SK-N-SH (cell line): ENCODE data around the gene LRMDA. TPM values are rescaled to one million over a fixed set of nuclear protein-coding genes. Genes with fewer than 3 reads are reported as not detected.

Source experiments
- CTCF ChIA-PET: fragments of 300-600, 350-600 bp; formaldehyde crosslinking; extraction: SDS; loops from one replicate; lab custom pipeline; 2021; lab: Yijun Ruan, JAX
- POLR2A ChIA-PET: fragments of 350-600 bp; sonication (Branson Sonifier 250); formaldehyde crosslinking; extraction: SDS; loops from one replicate; lab custom pipeline; 2020; ENCODE audit warnings: antibody characterized with exemption, inconsistent platforms; lab: Yijun Ruan, JAX
- DNase-seq: peaks from one replicate; pipeline ENCODE4 v3.0.0; 2012
- H2AFZ ChIP-seq: fragments of 200-600 bp; sonication (generic); 2 replicates; pipeline ENCODE4 v1.8.1; 2016; ENCODE audit warnings: antibody characterized with exemption, mild to moderate bottlenecking, low read depth
- H3F3A ChIP-seq: fragments of 200-600 bp; sonication (generic); replicated peaks from 2 replicates; pipeline ENCODE3; 2016; ENCODE audit warnings: antibody characterized with exemption, mild to moderate bottlenecking; ENCODE audit not compliant: insufficient read depth
- H3K27ac ChIP-seq, 2 experiments: fragments of 200-500 bp in 1 of 2; fragments of 200-600 bp in 1 of 2; sonication (Bioruptor generic) in 1 of 2; sonication (generic), shearing (Covaris generic) in 1 of 2; 2 replicates each; pipeline versions ENCODE4 v1.5.1 to v1.6.1; 2014 to 2016; ENCODE audit warnings: low read depth in 2 of 2, inconsistent platforms in 1 of 2, low read length in 1 of 2, mild to moderate bottlenecking in 1 of 2, mixed read lengths in 1 of 2
- H3K27me3 ChIP-seq: fragments of 200-600 bp; sonication (generic), shearing (Covaris generic); 2 replicates; pipeline ENCODE4 v1.6.1; 2016; ENCODE audit warnings: mixed run types; ENCODE audit not compliant: insufficient read depth
- H3K36me3 ChIP-seq, 2 experiments: fragments of 200-500 bp in 1 of 2; fragments of 200-600 bp in 1 of 2; sonication (Bioruptor generic) in 1 of 2; sonication (generic) in 1 of 2; replicated peaks in 1 of 2; 2 replicates each; pipeline versions ENCODE3 to v1.5.1; 2014 to 2016; ENCODE audit warnings: low read length in 1 of 2, mild to moderate bottlenecking in 1 of 2; ENCODE audit not compliant: insufficient read depth in 2 of 2, control insufficient read depth in 1 of 2
- H3K4me1 ChIP-seq, 2 experiments: fragments of 200-500 bp in 1 of 2; fragments of 200-600 bp in 1 of 2; sonication (Bioruptor generic) in 1 of 2; sonication (generic), shearing (Covaris generic) in 1 of 2; 2 replicates each; pipeline versions ENCODE4 v1.5.1 to v1.6.1; 2014 to 2016; ENCODE audit warnings: low read depth in 1 of 2, low read length in 1 of 2, mixed run types in 1 of 2; ENCODE audit not compliant: insufficient read depth in 2 of 2, control insufficient read depth in 1 of 2
- H3K4me2 ChIP-seq: fragments of 200-600 bp; sonication (generic), shearing (Covaris generic); 2 replicates; pipeline ENCODE4 v1.6.1; 2017; ENCODE audit warnings: mixed run types
- H3K4me3 ChIP-seq, 2 experiments: fragments of 200-500 bp in 1 of 2; fragments of 200-600 bp in 1 of 2; sonication (Bioruptor generic) in 1 of 2; sonication (generic), shearing (Covaris generic) in 1 of 2; 2 replicates each; pipeline versions ENCODE4 v1.5.1 to v1.8.1; 2014 to 2016; ENCODE audit warnings: low read depth in 2 of 2, inconsistent platforms in 1 of 2, low read length in 1 of 2, mild to moderate bottlenecking in 1 of 2, mixed read lengths in 1 of 2, moderate library complexity in 1 of 2
- H3K79me2 ChIP-seq: fragments of 200-600 bp; sonication (generic); 2 replicates; pipeline ENCODE4 v1.8.1; 2017; ENCODE audit warnings: mild to moderate bottlenecking; ENCODE audit not compliant: insufficient read depth
- H3K9ac ChIP-seq: fragments of 200-600 bp; sonication (generic); 2 replicates; pipeline ENCODE4 v1.6.1; 2017; ENCODE audit warnings: mixed run types
- H3K9me2 ChIP-seq: fragments of 200-600 bp; sonication (generic); 2 replicates; pipeline ENCODE4 v1.6.1; 2017; ENCODE audit warnings: mixed run types
- H3K9me3 ChIP-seq: fragments of 200-600 bp; sonication (generic); 2 replicates; pipeline ENCODE4 v1.6.1; 2017; ENCODE audit warnings: mixed run types, mild to moderate bottlenecking, moderate library complexity
- H4K20me1 ChIP-seq: fragments of 200-600 bp; sonication (generic); 2 replicates; pipeline ENCODE4 v1.6.1; 2017; ENCODE audit warnings: mild to moderate bottlenecking, mixed run types; ENCODE audit not compliant: insufficient read depth
- EP300 ChIP-seq, 2 experiments: IDR thresholded peaks; 2 replicates each; pipeline versions ENCODE4 v1.4.0 to v1.6.1; 2012; ENCODE audit warnings: borderline replicate concordance in 1 of 2, low read depth in 1 of 2, low read length in 1 of 2
- GATA2 ChIP-seq: sonication (generic); formaldehyde crosslinking; IDR thresholded peaks from 2 replicates; pipeline ENCODE4 v1.5.0; 2020; ENCODE audit warnings: mild to moderate bottlenecking, missing genetic modification reagents
- NRF1 ChIP-seq: IDR thresholded peaks from 2 replicates; pipeline ENCODE4 v1.6.1; 2012; ENCODE audit warnings: low read depth, mild to moderate bottlenecking, low read length
- RAD21 ChIP-seq: IDR thresholded peaks from 2 replicates; pipeline ENCODE4 v1.6.1; 2012; ENCODE audit warnings: mild to moderate bottlenecking, low read length
- SIN3A ChIP-seq: IDR thresholded peaks from 2 replicates; pipeline ENCODE4 v1.6.1; 2012; ENCODE audit warnings: low read depth, mild to moderate bottlenecking, low read length, moderate library complexity, borderline replicate concordance
- SMC3 ChIP-seq: IDR thresholded peaks from 2 replicates; pipeline ENCODE4 v1.6.1; 2012; ENCODE audit warnings: low read depth, low read length, improper control_type of control experiment
- WGBS: methylation state at CpG from one replicate; pipeline ENCODE4 v1.1.6; 2017; ENCODE audit warnings: low lambda C conversion rate; 5-methylcytosine and 5-hydroxymethylcytosine counted together
- polyA plus RNA-seq, 3 experiments: library from polyadenylated mRNA; depleted of rRNA; stranded (reverse); fragments of >200 nt; gene quantifications; 2 replicates each; pipeline ENCODE4 v1.2.3, GENCODE V29; 2012
- TF ChIP-seq, protein P1 (sequence below): fragments of 200-600 bp; sonication (generic); IDR thresholded peaks from 2 replicates; pipeline ENCODE4 v1.6.1; 2017; ENCODE audit warnings: antibody characterized with exemption, mild to moderate bottlenecking, moderate library complexity
- TF ChIP-seq, protein P2 (sequence below): fragments of 150-350 bp; IDR thresholded peaks from 2 replicates; pipeline ENCODE4 v1.6.1; 2017; ENCODE audit warnings: antibody characterized with exemption, low read length, low read depth, borderline replicate concordance
- TF ChIP-seq, protein P3 (sequence below): fragments of 150-350 bp; IDR thresholded peaks from 2 replicates; pipeline ENCODE4 v1.6.1; 2016; ENCODE audit warnings: mild to moderate bottlenecking, low read depth, low read length
- TF ChIP-seq, protein P4 (sequence below): IDR thresholded peaks from 2 replicates; pipeline ENCODE4 v1.6.1; 2012; ENCODE audit warnings: mild to moderate bottlenecking, low read depth, low read length, moderate library complexity

LRMDA gene
- polyA plus RNA-seq, 1 of the 3 experiments (the other 2 are of a cell fraction): 0.95 TPM

DNA sequence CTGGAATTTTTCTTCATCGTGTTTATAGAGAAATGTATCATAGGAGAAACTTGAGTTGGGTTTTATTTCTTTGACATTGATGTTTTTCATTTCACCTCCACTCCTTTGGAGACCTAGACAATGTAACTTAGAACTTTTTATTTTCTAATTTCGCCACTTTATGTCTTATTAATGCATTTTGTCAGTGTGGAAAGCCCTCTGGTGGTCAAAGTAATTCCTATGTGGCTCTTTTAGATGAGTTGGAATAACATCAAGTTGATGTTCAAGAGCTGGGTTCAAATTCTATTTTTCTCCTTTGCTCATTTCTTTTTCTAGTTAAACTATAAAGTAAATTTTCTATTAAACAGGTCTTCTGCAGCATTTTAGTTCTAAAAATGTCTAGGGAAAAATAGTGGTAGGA lies 478.6 kb downstream of the LRMDA start:
- CTCF ChIA-PET: interaction anchor here (0.7 to 2.0 kb wide), 16 partner anchors 9 to 1210 kb away, joined by 3 to 9 read pairs (median 3); partner anchors contain the start of gene ZNF503
- no peaks in the 10 kb centered on the region for H3K36me3 ChIP-seq
- WGBS: 33% methylated on average over 2 of the region's 2 CpGs
- no peaks in the 10 kb centered on the region for H3K79me2 ChIP-seq
- H3K4me1 ChIP-seq: no peaks in the 10 kb centered on the region
- no peak overlapping the region for H2AFZ ChIP-seq
- no peak overlapping the region for H3K27ac ChIP-seq
- H4K20me1 ChIP-seq: no peaks in the 10 kb centered on the region
- H3K9me2 ChIP-seq: no peaks in the 10 kb centered on the region
- H3K27me3 ChIP-seq: no peaks in the 10 kb centered on the region
- no peak overlapping the region for H3K9ac ChIP-seq
- H3K4me3 ChIP-seq: no peak overlapping the region
- POLR2A ChIA-PET: no interaction called here
- no peak for DNase-seq
- no peaks in the 10 kb centered on the region for H3F3A ChIP-seq
- no peaks in the 10 kb centered on the region for H3K9me3 ChIP-seq
- TF ChIP-seq SMC3: peak; percentile 45
- TF ChIP-seq, protein P1, sequence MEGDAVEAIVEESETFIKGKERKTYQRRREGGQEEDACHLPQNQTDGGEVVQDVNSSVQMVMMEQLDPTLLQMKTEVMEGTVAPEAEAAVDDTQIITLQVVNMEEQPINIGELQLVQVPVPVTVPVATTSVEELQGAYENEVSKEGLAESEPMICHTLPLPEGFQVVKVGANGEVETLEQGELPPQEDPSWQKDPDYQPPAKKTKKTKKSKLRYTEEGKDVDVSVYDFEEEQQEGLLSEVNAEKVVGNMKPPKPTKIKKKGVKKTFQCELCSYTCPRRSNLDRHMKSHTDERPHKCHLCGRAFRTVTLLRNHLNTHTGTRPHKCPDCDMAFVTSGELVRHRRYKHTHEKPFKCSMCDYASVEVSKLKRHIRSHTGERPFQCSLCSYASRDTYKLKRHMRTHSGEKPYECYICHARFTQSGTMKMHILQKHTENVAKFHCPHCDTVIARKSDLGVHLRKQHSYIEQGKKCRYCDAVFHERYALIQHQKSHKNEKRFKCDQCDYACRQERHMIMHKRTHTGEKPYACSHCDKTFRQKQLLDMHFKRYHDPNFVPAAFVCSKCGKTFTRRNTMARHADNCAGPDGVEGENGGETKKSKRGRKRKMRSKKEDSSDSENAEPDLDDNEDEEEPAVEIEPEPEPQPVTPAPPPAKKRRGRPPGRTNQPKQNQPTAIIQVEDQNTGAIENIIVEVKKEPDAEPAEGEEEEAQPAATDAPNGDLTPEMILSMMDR: peak; percentile 61
- peak; percentile 61 for TF ChIP-seq RAD21
- TF ChIP-seq GATA2 (CRISPR knock-in tag): no peak
- no peak overlapping the region for H3K4me2 ChIP-seq

DNA sequence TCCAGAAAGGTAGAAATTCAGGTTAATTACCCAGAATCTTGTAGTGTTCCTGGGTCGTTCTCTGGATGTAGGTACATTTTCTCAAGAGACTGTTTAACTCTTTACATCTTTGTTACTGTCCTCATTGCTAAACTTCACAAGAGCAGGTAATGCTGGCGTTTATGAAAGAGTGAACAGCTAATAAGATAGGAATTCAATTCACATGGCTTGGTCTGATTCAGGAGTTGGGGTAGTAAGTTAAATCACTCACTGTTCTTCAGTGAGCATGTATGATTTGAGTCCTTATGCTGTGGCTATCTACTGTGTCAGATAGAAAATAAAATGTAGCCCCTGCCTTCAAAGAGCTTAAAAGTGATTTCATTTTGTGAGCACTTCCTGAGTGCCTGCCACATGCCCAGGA lies 480.0 kb downstream of the LRMDA start:
- H3F3A ChIP-seq: no peaks in the 10 kb centered on the region
- POLR2A ChIA-PET: no interaction called here
- no peak overlapping the region for H3K9ac ChIP-seq
- no peaks in the 10 kb centered on the region for H3K36me3 ChIP-seq
- DNase-seq: no peak
- CTCF ChIA-PET: interaction anchor here (0.8 to 2.0 kb wide), 4 partner anchors 9 to 510 kb away, joined by 3 to 9 read pairs (median 4); partner anchors contain the start of gene ZNF503
- H3K4me1 ChIP-seq: no peaks in the 10 kb centered on the region
- 49% methylated on average over 2 of the region's 2 CpGs for WGBS
- H4K20me1 ChIP-seq: no peaks in the 10 kb centered on the region
- no peak overlapping the region for H3K27ac ChIP-seq
- H3K79me2 ChIP-seq: no peaks in the 10 kb centered on the region
- no peaks in the 10 kb centered on the region for H3K27me3 ChIP-seq
- H3K9me2 ChIP-seq: no peaks in the 10 kb centered on the region
- no peak overlapping the region for H3K4me2 ChIP-seq
- H3K9me3 ChIP-seq: no peaks in the 10 kb centered on the region
- no peak overlapping the region for H3K4me3 ChIP-seq
- TF ChIP-seq, protein P2, sequence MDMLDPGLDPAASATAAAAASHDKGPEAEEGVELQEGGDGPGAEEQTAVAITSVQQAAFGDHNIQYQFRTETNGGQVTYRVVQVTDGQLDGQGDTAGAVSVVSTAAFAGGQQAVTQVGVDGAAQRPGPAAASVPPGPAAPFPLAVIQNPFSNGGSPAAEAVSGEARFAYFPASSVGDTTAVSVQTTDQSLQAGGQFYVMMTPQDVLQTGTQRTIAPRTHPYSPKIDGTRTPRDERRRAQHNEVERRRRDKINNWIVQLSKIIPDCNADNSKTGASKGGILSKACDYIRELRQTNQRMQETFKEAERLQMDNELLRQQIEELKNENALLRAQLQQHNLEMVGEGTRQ: no peak
- TF ChIP-seq RAD21: no peak
- no peak for TF ChIP-seq SMC3
- TF ChIP-seq, protein P3, sequence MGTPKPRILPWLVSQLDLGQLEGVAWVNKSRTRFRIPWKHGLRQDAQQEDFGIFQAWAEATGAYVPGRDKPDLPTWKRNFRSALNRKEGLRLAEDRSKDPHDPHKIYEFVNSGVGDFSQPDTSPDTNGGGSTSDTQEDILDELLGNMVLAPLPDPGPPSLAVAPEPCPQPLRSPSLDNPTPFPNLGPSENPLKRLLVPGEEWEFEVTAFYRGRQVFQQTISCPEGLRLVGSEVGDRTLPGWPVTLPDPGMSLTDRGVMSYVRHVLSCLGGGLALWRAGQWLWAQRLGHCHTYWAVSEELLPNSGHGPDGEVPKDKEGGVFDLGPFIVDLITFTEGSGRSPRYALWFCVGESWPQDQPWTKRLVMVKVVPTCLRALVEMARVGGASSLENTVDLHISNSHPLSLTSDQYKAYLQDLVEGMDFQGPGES: no peak
- TF ChIP-seq, protein P4, sequence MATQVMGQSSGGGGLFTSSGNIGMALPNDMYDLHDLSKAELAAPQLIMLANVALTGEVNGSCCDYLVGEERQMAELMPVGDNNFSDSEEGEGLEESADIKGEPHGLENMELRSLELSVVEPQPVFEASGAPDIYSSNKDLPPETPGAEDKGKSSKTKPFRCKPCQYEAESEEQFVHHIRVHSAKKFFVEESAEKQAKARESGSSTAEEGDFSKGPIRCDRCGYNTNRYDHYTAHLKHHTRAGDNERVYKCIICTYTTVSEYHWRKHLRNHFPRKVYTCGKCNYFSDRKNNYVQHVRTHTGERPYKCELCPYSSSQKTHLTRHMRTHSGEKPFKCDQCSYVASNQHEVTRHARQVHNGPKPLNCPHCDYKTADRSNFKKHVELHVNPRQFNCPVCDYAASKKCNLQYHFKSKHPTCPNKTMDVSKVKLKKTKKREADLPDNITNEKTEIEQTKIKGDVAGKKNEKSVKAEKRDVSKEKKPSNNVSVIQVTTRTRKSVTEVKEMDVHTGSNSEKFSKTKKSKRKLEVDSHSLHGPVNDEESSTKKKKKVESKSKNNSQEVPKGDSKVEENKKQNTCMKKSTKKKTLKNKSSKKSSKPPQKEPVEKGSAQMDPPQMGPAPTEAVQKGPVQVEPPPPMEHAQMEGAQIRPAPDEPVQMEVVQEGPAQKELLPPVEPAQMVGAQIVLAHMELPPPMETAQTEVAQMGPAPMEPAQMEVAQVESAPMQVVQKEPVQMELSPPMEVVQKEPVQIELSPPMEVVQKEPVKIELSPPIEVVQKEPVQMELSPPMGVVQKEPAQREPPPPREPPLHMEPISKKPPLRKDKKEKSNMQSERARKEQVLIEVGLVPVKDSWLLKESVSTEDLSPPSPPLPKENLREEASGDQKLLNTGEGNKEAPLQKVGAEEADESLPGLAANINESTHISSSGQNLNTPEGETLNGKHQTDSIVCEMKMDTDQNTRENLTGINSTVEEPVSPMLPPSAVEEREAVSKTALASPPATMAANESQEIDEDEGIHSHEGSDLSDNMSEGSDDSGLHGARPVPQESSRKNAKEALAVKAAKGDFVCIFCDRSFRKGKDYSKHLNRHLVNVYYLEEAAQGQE: no peak
- no peak for TF ChIP-seq SIN3A
- TF ChIP-seq NRF1: no peak
- TF ChIP-seq EP300 (IDR thresholded peaks at IDR 0.05; ENCODE audit: borderline replicate concordance in 1 of 2, low read depth in 1 of 2, low read length in 1 of 2): no peak
- no peak overlapping the region for H2AFZ ChIP-seq
